BJ (cell line): ENCODE measurements around the gene EEF2KMT. TPM values are rescaled to one million over a fixed set of nuclear protein-coding genes. Genes with fewer than 3 reads are reported as not detected.

Experiments
- CTCF ChIA-PET: fragments of 350-600 bp; formaldehyde crosslinking; extraction: SDS; loops from one replicate; lab custom pipeline; 2021; ENCODE audit warnings: antibody characterized with exemption, inconsistent platforms; lab: Yijun Ruan, JAX
- POLR2A ChIA-PET: fragments of 300-600 bp; sonication (Branson Sonifier 250); formaldehyde crosslinking; extraction: SDS; loops from one replicate; lab custom pipeline; 2021; ENCODE audit warnings: antibody characterized with exemption; lab: Charles Lee
- DNase-seq: peaks from one replicate; pipeline ENCODE4 v3.0.0-alpha.2; 2011; ENCODE audit warnings: low read depth
- H3K27me3 ChIP-seq: 2 replicates; pipeline ENCODE4 v1.6.0; 2011; ENCODE audit warnings: low read length; ENCODE audit not compliant: control insufficient read depth, insufficient read depth
- H3K36me3 ChIP-seq: 2 replicates; pipeline ENCODE4 v1.5.1; 2011; ENCODE audit warnings: low read length; ENCODE audit not compliant: control insufficient read depth, insufficient read depth
- H3K4me3 ChIP-seq: 2 replicates; pipeline ENCODE4 v1.5.1; 2011; ENCODE audit warnings: low read depth, mild to moderate bottlenecking, control low read depth, low read length
- polyA plus RNA-seq: library from polyadenylated mRNA; depleted of rRNA; stranded (reverse); fragments of >200 nt; gene quantifications from 2 replicates; pipeline ENCODE4 v1.2.3, GENCODE V29; 2011
- TF ChIP-seq, protein P1 (sequence below): IDR thresholded peaks from 2 replicates; pipeline ENCODE4 v1.5.1; 2011; ENCODE audit warnings: low read depth, mild to moderate bottlenecking, control low read depth, inconsistent platforms, low read length, moderate library complexity; ENCODE audit not compliant: insufficient read depth

EEF2KMT gene
- polyA plus RNA-seq, 1 experiment: 8.5 TPM

DNA sequence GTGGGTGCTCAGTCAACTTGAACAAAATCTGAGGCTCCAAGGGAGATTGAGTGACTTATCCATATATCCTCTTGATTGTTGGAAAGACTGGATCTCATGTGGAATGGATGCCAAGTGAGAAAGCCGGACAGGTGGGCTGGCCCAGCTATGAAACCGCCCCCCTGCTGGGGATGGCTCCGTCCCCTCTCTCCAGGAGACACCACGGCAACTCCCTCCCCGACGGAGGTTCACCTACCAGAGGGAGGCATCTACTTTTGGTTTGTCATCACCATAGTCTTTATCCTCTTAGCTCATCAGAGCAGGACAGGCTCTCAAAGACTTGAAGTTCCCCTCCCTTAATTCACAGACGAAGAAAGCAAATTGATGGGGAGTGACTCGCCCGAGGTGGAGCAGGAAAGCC, 27.7 kb downstream of the EEF2KMT start:
- DNase-seq: no peak
- POLR2A ChIA-PET: no interaction called here
- TF ChIP-seq, protein P1, sequence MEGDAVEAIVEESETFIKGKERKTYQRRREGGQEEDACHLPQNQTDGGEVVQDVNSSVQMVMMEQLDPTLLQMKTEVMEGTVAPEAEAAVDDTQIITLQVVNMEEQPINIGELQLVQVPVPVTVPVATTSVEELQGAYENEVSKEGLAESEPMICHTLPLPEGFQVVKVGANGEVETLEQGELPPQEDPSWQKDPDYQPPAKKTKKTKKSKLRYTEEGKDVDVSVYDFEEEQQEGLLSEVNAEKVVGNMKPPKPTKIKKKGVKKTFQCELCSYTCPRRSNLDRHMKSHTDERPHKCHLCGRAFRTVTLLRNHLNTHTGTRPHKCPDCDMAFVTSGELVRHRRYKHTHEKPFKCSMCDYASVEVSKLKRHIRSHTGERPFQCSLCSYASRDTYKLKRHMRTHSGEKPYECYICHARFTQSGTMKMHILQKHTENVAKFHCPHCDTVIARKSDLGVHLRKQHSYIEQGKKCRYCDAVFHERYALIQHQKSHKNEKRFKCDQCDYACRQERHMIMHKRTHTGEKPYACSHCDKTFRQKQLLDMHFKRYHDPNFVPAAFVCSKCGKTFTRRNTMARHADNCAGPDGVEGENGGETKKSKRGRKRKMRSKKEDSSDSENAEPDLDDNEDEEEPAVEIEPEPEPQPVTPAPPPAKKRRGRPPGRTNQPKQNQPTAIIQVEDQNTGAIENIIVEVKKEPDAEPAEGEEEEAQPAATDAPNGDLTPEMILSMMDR: no peak
- H3K4me3 ChIP-seq: no peak overlapping the region
- CTCF ChIA-PET: no interaction called here
- no peaks in the 10 kb centered on the region for H3K36me3 ChIP-seq
- H3K27me3 ChIP-seq: peaks cover 2% of the 10 kb centered on the region

DNA sequence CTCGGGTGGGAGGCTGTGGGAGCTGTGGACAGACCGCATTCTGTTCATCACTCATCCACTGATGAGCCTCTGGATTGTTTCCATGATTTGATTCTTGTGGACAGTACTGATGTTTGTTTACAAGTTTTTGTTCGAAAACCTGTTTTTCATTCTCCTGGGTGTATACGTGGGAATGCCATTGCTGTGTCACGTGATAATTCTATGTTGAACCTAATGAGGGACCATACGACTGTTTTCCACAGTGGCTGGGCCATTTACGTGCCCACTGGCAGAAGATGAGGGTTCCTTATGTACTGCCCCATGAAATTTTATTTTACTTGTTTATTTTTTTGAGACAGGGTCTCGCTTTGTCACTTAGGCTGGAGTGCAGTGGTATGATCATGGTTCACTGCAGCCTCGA, 28.5 kb downstream of the EEF2KMT start:
- H3K27me3 ChIP-seq: peaks cover 2% of the 10 kb centered on the region
- no peak overlapping the region for H3K4me3 ChIP-seq
- ChIA-PET POLR2A (no interaction called here), CTCF (no interaction called here)
- H3K36me3 ChIP-seq: no peaks in the 10 kb centered on the region
- TF ChIP-seq, protein P1: no peak
- DNase-seq: no peak

DNA sequence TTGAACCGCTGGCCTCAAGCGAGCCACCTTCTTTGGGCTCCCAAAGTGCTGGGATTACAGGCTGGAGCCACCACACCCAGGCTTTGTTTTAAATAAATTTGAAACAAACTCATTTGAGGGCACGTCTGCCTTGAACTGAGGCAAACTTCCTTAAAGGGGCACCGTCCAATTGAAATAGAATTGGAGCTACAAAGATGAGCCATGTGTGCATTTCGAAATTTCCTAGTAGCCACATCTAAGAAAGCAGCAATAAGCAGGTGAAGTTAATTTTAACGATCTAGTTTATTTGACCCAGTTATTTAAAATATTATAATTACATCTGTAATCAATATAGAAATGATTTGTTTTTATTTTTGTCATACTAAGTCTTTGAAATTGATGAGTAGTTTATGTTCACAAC, 31.1 kb downstream of the EEF2KMT start:
- H3K4me3 ChIP-seq: no peak overlapping the region
- no peaks in the 10 kb centered on the region for H3K36me3 ChIP-seq
- no peak for DNase-seq
- POLR2A ChIA-PET: no interaction called here
- TF ChIP-seq, protein P1: no peak
- H3K27me3 ChIP-seq: peaks cover 2% of the 10 kb centered on the region
- CTCF ChIA-PET: interaction anchor here (1.0 kb wide), 1 partner anchor 10 kb away, joined by 5 read pairs; no protein-coding TSS in a partner anchor

DNA sequence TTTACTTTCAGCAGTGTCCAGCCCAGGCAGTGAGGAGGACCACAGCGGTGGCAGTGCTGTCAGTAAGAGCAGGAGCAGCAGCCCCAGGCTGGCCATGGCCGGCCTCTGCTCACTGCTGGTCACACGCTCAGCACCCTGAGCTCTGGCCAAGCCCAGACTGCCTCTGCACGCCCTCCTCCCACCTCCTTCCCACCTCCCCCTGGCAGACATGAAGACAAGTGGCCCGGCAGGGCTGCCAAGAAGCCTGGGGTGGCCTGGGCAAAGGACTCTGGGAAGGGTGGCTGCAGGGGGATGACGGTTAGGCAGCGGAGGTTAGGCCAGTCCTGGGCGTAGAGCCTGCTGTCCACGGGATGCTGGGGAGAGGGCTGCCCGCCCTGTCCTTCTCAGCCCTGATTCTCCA, 31.8 kb downstream of the EEF2KMT start, which contains the start of gene C16orf89:
C16orf89 (minus strand) TSS at position 144 of the 400 bp plus-strand sequence; CDS start at position 96, 48 bp downstream.
- Histone ChIP-seq H3K36me3 (no peaks in the 10 kb centered on the region), H3K4me3 (no peak within 1 kb of the TSS), H3K27me3 (peaks cover 2% of the 10 kb centered on the region)
- ChIA-PET CTCF (no interaction called here), POLR2A (no interaction called here)
- TF ChIP-seq, protein P1: no peak
- DNase-seq: no peak

DNA sequence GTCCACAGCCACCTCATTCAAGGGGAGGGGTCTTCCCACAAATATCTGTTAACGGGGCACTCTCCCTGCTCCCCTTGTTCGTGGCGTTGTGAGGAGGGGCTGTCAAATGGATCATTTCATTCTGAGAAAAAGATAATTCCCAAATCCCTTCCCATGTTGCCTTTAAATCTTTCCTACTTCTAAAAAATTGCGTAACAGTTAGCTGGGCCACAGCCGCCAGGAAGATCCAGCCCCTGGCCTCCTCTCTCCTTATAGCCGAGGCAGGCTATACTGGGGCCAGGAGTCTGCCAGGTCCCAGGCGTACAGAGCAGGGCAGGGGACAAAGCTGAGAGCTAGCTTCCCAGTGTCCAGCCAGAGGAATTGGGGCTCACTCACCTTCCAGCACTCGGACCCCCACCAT, 32.3 kb downstream of the EEF2KMT start:
- ChIA-PET CTCF (no interaction called here), POLR2A (interaction anchor here (0.6 kb wide), 1 partner anchor 32 kb away, joined by 3 read pairs; the partner anchor contains the start of gene NAGPA)
- Histone ChIP-seq H3K4me3 (no peak overlapping the region), H3K36me3 (no peaks in the 10 kb centered on the region), H3K27me3 (peaks cover 2% of the 10 kb centered on the region)
- DNase-seq: no peak
- TF ChIP-seq, protein P1: no peak
